Caco-2 (cell line): ENCODE data around the gene HEATR3. TPM values are rescaled to one million over a fixed set of nuclear protein-coding genes. Genes with fewer than 3 reads are reported as not detected.
A peak's percentile ranks its signal among the peaks of the same experiment; 100 is the strongest.

ENCODE experiments used
- Bru-seq: library from RNA; stranded (reverse); fragments of 400-500 nt; gene quantifications from one replicate; lab custom pipeline; 2021; lab: Mats Ljungman, UMichigan
- BruChase-seq, 2 experiments: library from RNA; stranded (reverse); fragments of 400-500 nt; gene quantifications; one replicate each; lab custom pipeline; 2021; lab: Mats Ljungman, UMichigan
- BruUV-seq: library from RNA; stranded (reverse); fragments of 400-500 nt; replicated peaks from 2 replicates; lab custom pipeline; 2021; lab: Mats Ljungman, UMichigan
- CTCF ChIA-PET: fragments of 300-600 bp; sonication (Branson Sonifier 250); formaldehyde crosslinking; loops from one replicate; lab custom pipeline; 2022; ENCODE audit warnings: antibody characterized with exemption; lab: Charles Lee
- POLR2A ChIA-PET: fragments of 300-600 bp; sonication (Branson Sonifier 250); formaldehyde crosslinking; loops from one replicate; lab custom pipeline; 2022; ENCODE audit warnings: antibody characterized with exemption; lab: Charles Lee
- DNase-seq, 2 experiments: peaks; one replicate each; pipeline versions ENCODE4 v3.0.0 to v3.0.0-alpha.2; 2020 to 2022
- H3K27me3 ChIP-seq: replicated peaks from 2 replicates; pipeline ENCODE4 v1.6.0; 2011; ENCODE audit warnings: low read length; ENCODE audit not compliant: control insufficient read depth, insufficient read depth
- H3K36me3 ChIP-seq: 2 replicates; pipeline ENCODE4 v1.5.1; 2011; ENCODE audit warnings: low read length; ENCODE audit not compliant: control insufficient read depth, insufficient read depth
- H3K4me1 ChIP-seq: fragments of 250-450 bp; sonication (Bioruptor Pico); 2 replicates; pipeline ENCODE4 v1.5.1; 2020; ENCODE audit warnings: mild to moderate bottlenecking
- H3K4me3 ChIP-seq: 2 replicates; pipeline ENCODE4 v1.5.1; 2011; ENCODE audit warnings: low read depth, mild to moderate bottlenecking, control low read depth, low read length
- H3K9me3 ChIP-seq: fragments of 250-450 bp; sonication (Bioruptor Pico); 2 replicates; pipeline ENCODE4 v1.5.1; 2020; ENCODE audit warnings: mild to moderate bottlenecking, moderate library complexity
- H3K27ac Mint-ChIP-seq: one replicate; pipeline ENCODE4 v1.8.0; 2022; ENCODE audit warnings: mixed read lengths; ENCODE audit not compliant: unreplicated experiment
- H3K27me3 Mint-ChIP-seq: one replicate; pipeline ENCODE4 v1.8.0; 2022; ENCODE audit warnings: mixed read lengths; ENCODE audit not compliant: insufficient read depth, unreplicated experiment
- H3K36me3 Mint-ChIP-seq: one replicate; pipeline ENCODE4 v1.8.0; 2022; ENCODE audit warnings: mild to moderate bottlenecking, mixed read lengths; ENCODE audit not compliant: insufficient read depth, unreplicated experiment
- H3K4me1 Mint-ChIP-seq: one replicate; pipeline ENCODE4 v1.8.0; 2022; ENCODE audit warnings: low read depth, mixed read lengths; ENCODE audit not compliant: unreplicated experiment
- H3K4me3 Mint-ChIP-seq: one replicate; pipeline ENCODE4 v1.8.0; 2022; ENCODE audit warnings: mild to moderate bottlenecking, moderate library complexity, mixed read lengths; ENCODE audit not compliant: unreplicated experiment
- H3K9me3 Mint-ChIP-seq: one replicate; pipeline ENCODE4 v1.8.0; 2022; ENCODE audit warnings: mixed read lengths; ENCODE audit not compliant: unreplicated experiment
- CTCF ChIP-seq, 2 experiments: fragments of 200-600 bp in 1 of 2; IDR thresholded peaks; 1 replicate in 1 of 2; 2 replicates in 1 of 2; pipeline versions ENCODE4 v1.5.1 to v1.8.0; 2011 to 2022; ENCODE audit warnings: antibody characterized with exemption in 1 of 2, control low read depth in 1 of 2, inconsistent platforms in 1 of 2, low read depth in 1 of 2, low read length in 1 of 2, mild to moderate bottlenecking in 1 of 2, moderate library complexity in 1 of 2; ENCODE audit not compliant: insufficient read depth in 1 of 2, severe bottlenecking in 1 of 2, unreplicated experiment in 1 of 2
- intact Hi-C: fragments of 100-400 bp; cut with micrococcal nuclease; formaldehyde crosslinking; loops from one replicate; pipeline ENCODE4 v1.10.0; 2022; ENCODE audit not compliant: unreplicated experiment
- long read RNA-seq: library from polyadenylated mRNA; stranded (forward); transcript quantifications from one replicate; pipeline ENCODE4 v2.0.0, GENCODE V29; 2022
- total RNA-seq: library from RNA; stranded (reverse); gene quantifications from 2 replicates; pipeline ENCODE4 v1.2.3, GENCODE V29; 2022

The HEATR3 gene
- 41.6 and 42.8 TPM in 2 replicates for total RNA-seq
- Bru-seq, nascent RNA = percentile 75 among the genes with signal in this experiment
- BruChase-seq, experiment 1, labeled RNA remaining after a 2-hour chase = percentile 80 among the genes with signal in this experiment
- percentile 83 among the genes with signal in this experiment for BruChase-seq, experiment 2, labeled RNA remaining after a 6-hour chase
- long read RNA-seq, partial matches to known transcripts = 1 of 15 reads
- long read RNA-seq, other reads (novel, unspliced or antisense) = 11 of 15 reads

GRCh38 chr16:50065624-50066481 lies at the start of gene HEATR3:
Gene HEATR3 (plus strand): TSS chr16:50065970. CDS start chr16:50066132, 162 bp downstream.
- Mint-ChIP-seq H3K9me3 (no peaks in the 10 kb centered on the region), H3K4me3 (peak within 1 kb of the TSS; percentile 94), H3K27me3 (no peaks in the 10 kb centered on the region), H3K27ac (peak within 1 kb of the TSS; percentile 88), H3K36me3 (peaks cover 22% of the 10 kb centered on the region), H3K4me1 (peaks cover 19% of the 10 kb centered on the region)
- no peaks in the 10 kb centered on the region for H3K9me3 ChIP-seq
- TF ChIP-seq CTCF (IDR thresholded peaks at IDR 0.05; ENCODE audit: insufficient read depth in 1 of 2, low read depth in 1 of 2, low read length in 1 of 2, severe bottlenecking in 1 of 2, unreplicated experiment in 1 of 2) = no peak
- H3K36me3 ChIP-seq = no peaks in the 10 kb centered on the region
- peak within 1 kb of the TSS; percentile 86 for H3K4me3 ChIP-seq
- ChIA-PET CTCF (interaction anchor here (0.6 to 3.7 kb wide), 7 partner anchors 41 to 261 kb away, joined by 3 to 58 read pairs (median 4); partner anchors contain the start of gene CNEP1R1), POLR2A (interaction anchor here (0.6 to 1.5 kb wide), 4 partner anchors 41 to 624 kb away, joined by 3 to 18 read pairs (median 4); partner anchors contain the start of gene CNEP1R1)
- peak; percentile 96 to 97 for DNase-seq
- no TSS peak for BruUV-seq
- no peaks in the 10 kb centered on the region for H3K27me3 ChIP-seq
- 0 out of 2 replicates have a peak, but pooled peaks cover 3% of the 10 kb centered on the region for H3K4me1 ChIP-seq
- intact Hi-C loops = loop anchor here (1.0 kb wide), 2 partner anchors 31 to 41 kb away; partner anchors contain the start of gene CNEP1R1

- H3K9me3 ChIP-seq = no peaks in the 10 kb centered on the region
- Mint-ChIP-seq H3K9me3 (no peaks in the 10 kb centered on the region), H3K27me3 (peaks cover 2% of the 10 kb centered on the region), H3K27ac (no peak overlapping the region), H3K4me1 (peaks cover 6% of the 10 kb centered on the region), H3K4me3 (no peak overlapping the region), H3K36me3 (no peaks in the 10 kb centered on the region)
- ChIA-PET POLR2A (no interaction called here), CTCF (no interaction called here)
- intact Hi-C loops = no loop called here
- no peak overlapping the region for H3K4me3 ChIP-seq
- no peaks in the 10 kb centered on the region for H3K36me3 ChIP-seq
- TF ChIP-seq CTCF (IDR thresholded peaks at IDR 0.05; ENCODE audit: insufficient read depth in 1 of 2, low read depth in 1 of 2, low read length in 1 of 2, severe bottlenecking in 1 of 2, unreplicated experiment in 1 of 2) = no peak
- DNase-seq = no peak
- H3K4me1 ChIP-seq = no peaks in the 10 kb centered on the region
- H3K27me3 ChIP-seq = no peaks in the 10 kb centered on the region
- BruUV-seq = no TSS peak
Observed at GRCh38 chr16:50017553-50017952, 48.2 kb upstream of the HEATR3 start.

- peak in 1 of 2 experiments; percentile 50 for TF ChIP-seq CTCF (IDR thresholded peaks at IDR 0.05; ENCODE audit: insufficient read depth in 1 of 2, low read depth in 1 of 2, low read length in 1 of 2, severe bottlenecking in 1 of 2, unreplicated experiment in 1 of 2)
- intact Hi-C loops = loop anchor here (5.0 to 10.0 kb wide), 2 partner anchors 64 to 303 kb away; no protein-coding TSS in a partner anchor
- peak; percentile 32 to 53 for DNase-seq
- H3K4me3 Mint-ChIP-seq = no peak overlapping the region
- no TSS peak for BruUV-seq
- no peaks in the 10 kb centered on the region for H3K9me3 Mint-ChIP-seq
- ChIA-PET POLR2A (no interaction called here), CTCF (interaction anchor here (3.0 kb wide), 1 partner anchor 64 kb away, joined by 17 read pairs; no protein-coding TSS in a partner anchor)
- peaks cover 12% of the 10 kb centered on the region for H3K4me1 Mint-ChIP-seq
- H3K36me3 Mint-ChIP-seq = peaks cover 6% of the 10 kb centered on the region
- no peak overlapping the region for H3K27ac Mint-ChIP-seq
- Histone ChIP-seq H3K9me3 (no peaks in the 10 kb centered on the region), H3K4me1 (peaks cover 11% of the 10 kb centered on the region), H3K36me3 (no peaks in the 10 kb centered on the region), H3K4me3 (no peak overlapping the region), H3K27me3 (no peaks in the 10 kb centered on the region)
- H3K27me3 Mint-ChIP-seq = peaks cover 2% of the 10 kb centered on the region
Observed at GRCh38 chr16:50021544-50021943, 44.2 kb upstream of the HEATR3 start.
